Measurements from ENCODE around the gene CA10.

Gene CA10

DNA sequence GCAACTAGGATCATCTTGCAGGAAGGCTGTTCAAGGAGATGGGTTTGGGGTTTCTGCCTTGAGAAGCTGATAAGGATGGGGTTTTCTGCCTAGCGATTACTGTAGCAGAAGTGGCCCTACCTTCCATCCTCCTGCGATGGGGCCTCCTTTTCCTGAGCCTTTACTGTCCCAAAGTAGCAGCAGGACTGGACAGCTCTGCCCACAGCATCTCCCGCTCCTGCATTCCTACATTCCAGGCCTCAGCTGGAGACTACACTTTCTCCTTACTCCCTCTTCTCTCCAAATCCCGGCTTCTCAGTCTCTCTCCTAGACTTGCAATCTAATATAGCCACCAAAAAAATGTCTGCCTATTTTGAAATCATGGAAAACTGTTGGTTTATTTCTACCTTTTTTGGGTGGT, 355.4 kb downstream of the CA10 start:
- Histone ChIP-seq H4K20me1 (ENCODE audit: insufficient read depth, low read length) (no peaks in the 10 kb centered on the region), H3F3A (ENCODE audit: insufficient read depth, low read length) (no peaks in the 10 kb centered on the region), H3K36me3 (ENCODE audit: insufficient read depth, low read length) (no peaks in the 10 kb centered on the region), H3K4me3 (ENCODE audit: low read depth, low read length, poor library complexity, severe bottlenecking) (no peak overlapping the region), H3K27me3 (ENCODE audit: insufficient read depth, low read length) (no peaks in the 10 kb centered on the region), H3K27ac (ENCODE audit: low read depth, low read length, poor library complexity, severe bottlenecking) (no peak overlapping the region), H3K79me2 (ENCODE audit: insufficient read depth, low read length) (no peaks in the 10 kb centered on the region), H3K9me3 (ENCODE audit: low read length) (no peaks in the 10 kb centered on the region), H3K4me2 (ENCODE audit: low read length) (no peak overlapping the region), H2AFZ (ENCODE audit: low read length) (no peak overlapping the region), H3K9me2 (ENCODE audit: low read depth, low read length) (no peaks in the 10 kb centered on the region), H3K4me1 (ENCODE audit: insufficient read depth, low read length, severe bottlenecking) (no peaks in the 10 kb centered on the region), H3K9ac (ENCODE audit: low read length) (no peak overlapping the region)
- TF ChIP-seq CTCF (IDR thresholded peaks at IDR 0.05; ENCODE audit: low read length) (no peak), EZH2 (IDR thresholded peaks at IDR 0.05; ENCODE audit: borderline replicate concordance, low read length) (no peak)

DNA sequence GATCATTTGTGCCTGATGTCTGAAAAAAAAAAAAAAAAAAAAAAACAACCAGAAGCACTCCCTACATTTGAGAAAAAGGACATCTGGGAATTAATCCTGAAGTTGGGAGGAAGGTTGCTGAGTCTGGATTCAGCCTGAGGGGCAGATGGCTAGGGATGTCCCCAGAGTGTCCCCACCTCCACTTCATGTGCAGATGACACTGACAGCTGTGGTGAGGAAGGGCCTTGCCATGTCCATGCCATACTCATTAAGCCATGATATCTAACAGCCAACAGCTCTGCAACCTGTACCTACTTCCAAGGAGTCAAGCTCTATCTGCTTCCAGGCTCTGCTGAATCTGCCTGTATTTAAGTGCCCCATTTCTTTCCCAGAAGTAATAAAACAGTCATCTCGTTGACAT, 356.0 kb downstream of the CA10 start:
- H3K4me1 ChIP-seq (ENCODE audit: insufficient read depth, low read length, severe bottlenecking) = no peaks in the 10 kb centered on the region
- no peaks in the 10 kb centered on the region for H3F3A ChIP-seq (ENCODE audit: insufficient read depth, low read length)
- H2AFZ ChIP-seq (ENCODE audit: low read length) = no peak overlapping the region
- no peak overlapping the region for H3K9ac ChIP-seq (ENCODE audit: low read length)
- H3K27ac ChIP-seq (ENCODE audit: low read depth, low read length, poor library complexity, severe bottlenecking) = no peak overlapping the region
- H3K27me3 ChIP-seq (ENCODE audit: insufficient read depth, low read length) = no peaks in the 10 kb centered on the region
- H3K4me3 ChIP-seq (ENCODE audit: low read depth, low read length, poor library complexity, severe bottlenecking) = no peak overlapping the region
- H3K4me2 ChIP-seq (ENCODE audit: low read length) = no peak overlapping the region
- H3K9me3 ChIP-seq (ENCODE audit: low read length) = no peaks in the 10 kb centered on the region
- no peaks in the 10 kb centered on the region for H3K79me2 ChIP-seq (ENCODE audit: insufficient read depth, low read length)
- no peak for TF ChIP-seq CTCF (IDR thresholded peaks at IDR 0.05; ENCODE audit: low read length)
- TF ChIP-seq EZH2 (IDR thresholded peaks at IDR 0.05; ENCODE audit: borderline replicate concordance, low read length) = no peak
- H4K20me1 ChIP-seq (ENCODE audit: insufficient read depth, low read length) = no peaks in the 10 kb centered on the region
- no peaks in the 10 kb centered on the region for H3K9me2 ChIP-seq (ENCODE audit: low read depth, low read length)
- H3K36me3 ChIP-seq (ENCODE audit: insufficient read depth, low read length) = no peaks in the 10 kb centered on the region

GRCh38 chr17:51801626-51802025, 356.9 kb downstream of the CA10 start:
- H3K9me2 ChIP-seq (ENCODE audit: low read depth, low read length) = no peaks in the 10 kb centered on the region
- H2AFZ ChIP-seq (ENCODE audit: low read length) = no peak overlapping the region
- H3K27ac ChIP-seq (ENCODE audit: low read depth, low read length, poor library complexity, severe bottlenecking) = no peak overlapping the region
- H3K9me3 ChIP-seq (ENCODE audit: low read length) = no peaks in the 10 kb centered on the region
- H3F3A ChIP-seq (ENCODE audit: insufficient read depth, low read length) = no peaks in the 10 kb centered on the region
- TF ChIP-seq EZH2 (IDR thresholded peaks at IDR 0.05; ENCODE audit: borderline replicate concordance, low read length) (no peak), CTCF (IDR thresholded peaks at IDR 0.05; ENCODE audit: low read length) (no peak)
- no peak overlapping the region for H3K9ac ChIP-seq (ENCODE audit: low read length)
- no peak overlapping the region for H3K4me3 ChIP-seq (ENCODE audit: low read depth, low read length, poor library complexity, severe bottlenecking)
- H3K79me2 ChIP-seq (ENCODE audit: insufficient read depth, low read length) = no peaks in the 10 kb centered on the region
- no peaks in the 10 kb centered on the region for H3K4me1 ChIP-seq (ENCODE audit: insufficient read depth, low read length, severe bottlenecking)
- H3K4me2 ChIP-seq (ENCODE audit: low read length) = no peak overlapping the region
- no peaks in the 10 kb centered on the region for H3K27me3 ChIP-seq (ENCODE audit: insufficient read depth, low read length)
- no peaks in the 10 kb centered on the region for H4K20me1 ChIP-seq (ENCODE audit: insufficient read depth, low read length)
- no peaks in the 10 kb centered on the region for H3K36me3 ChIP-seq (ENCODE audit: insufficient read depth, low read length)
